ENCODE data around the gene ELMO2.

ELMO2 gene

DNA sequence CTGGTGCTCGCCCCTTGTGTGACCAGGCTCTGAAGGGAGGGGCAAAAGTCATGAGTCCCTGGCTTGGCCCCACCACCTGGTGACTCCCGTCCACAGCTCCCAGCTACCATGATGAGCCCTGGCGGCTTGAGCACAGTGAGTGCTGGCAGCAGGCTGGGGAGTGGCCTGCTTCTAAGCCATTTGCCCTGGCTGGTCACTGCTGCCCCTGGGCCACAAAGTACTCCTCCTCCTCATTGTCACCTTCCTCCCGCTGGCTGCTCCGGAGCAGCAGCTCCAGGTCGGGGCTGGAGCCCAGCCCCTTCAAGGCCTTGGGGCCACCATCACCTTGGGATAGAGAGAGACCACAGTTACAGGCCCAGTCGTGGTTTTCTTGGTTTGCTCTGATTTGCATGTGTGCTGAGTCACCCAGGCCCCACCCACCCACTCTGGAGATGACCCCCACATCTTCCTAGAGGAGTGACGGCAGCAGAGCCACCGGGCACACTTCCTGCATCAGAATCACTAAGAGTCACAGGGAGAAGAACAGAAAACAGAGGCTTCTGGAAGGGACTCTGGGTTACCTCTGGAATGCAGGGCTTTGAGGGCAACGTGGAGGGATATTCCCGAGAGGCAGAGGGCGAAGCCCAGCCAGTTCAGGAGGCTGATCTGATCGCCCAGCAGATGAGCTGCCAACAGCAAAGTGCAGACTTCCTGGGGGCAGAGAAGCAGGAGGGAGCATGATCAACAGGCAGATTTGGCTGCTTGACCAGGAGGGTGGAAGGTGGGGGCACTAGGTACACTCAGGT lies 56.0 kb downstream of the ELMO2 start:
- peak; percentile 26 for DNase-seq

DNA sequence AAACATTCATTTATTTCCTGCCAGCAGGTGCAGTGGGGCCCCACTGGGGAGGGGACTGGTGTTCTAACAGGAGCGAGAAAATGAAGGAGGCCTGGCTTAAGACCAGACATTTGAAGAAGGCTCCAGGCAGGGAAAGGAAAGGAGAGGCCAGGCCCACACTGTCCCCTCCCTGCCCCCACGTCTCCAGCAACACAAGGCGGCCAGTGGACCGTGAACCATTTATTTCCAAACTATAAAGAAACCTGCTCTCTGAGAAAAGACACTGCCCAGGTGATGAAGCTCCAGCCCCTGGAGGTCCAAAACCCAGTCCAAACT lies 56.7 kb downstream of the ELMO2 start:
- no peak for DNase-seq

DNA sequence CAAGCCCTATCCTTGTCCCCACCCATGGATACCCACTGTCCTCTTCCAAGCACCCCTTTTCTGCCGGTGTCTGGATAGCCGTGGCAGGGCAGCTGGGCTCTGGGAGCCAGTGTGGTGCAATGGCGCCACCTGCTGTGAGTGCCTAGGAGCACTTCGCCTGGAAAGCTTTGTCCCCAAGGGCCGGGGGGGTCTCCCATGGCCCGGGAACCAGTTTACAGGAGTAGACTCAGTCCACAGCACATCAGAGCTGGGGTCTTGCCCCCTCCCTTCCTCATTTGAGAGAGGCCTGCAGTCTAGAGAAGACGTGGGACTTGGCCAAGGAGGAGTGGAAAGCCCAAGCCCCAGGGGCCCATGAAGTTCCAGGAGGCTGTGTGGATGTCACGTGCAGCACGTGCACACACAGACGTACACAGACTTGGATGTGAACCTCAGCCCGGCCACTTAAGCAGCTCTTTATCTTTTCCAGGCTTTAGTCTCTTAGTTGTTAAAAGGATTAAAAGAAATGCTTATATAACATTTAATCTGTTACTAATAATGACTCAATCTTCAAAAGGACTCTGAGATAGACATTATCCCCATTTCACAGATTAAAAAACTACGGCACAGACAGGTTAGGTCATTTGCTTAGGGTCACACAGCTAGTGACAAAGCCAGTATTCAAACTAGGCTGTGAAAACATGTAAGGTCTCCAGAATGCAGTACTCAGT lies 57.2 kb downstream of the ELMO2 start:
- peak; percentile 43 for DNase-seq

DNA sequence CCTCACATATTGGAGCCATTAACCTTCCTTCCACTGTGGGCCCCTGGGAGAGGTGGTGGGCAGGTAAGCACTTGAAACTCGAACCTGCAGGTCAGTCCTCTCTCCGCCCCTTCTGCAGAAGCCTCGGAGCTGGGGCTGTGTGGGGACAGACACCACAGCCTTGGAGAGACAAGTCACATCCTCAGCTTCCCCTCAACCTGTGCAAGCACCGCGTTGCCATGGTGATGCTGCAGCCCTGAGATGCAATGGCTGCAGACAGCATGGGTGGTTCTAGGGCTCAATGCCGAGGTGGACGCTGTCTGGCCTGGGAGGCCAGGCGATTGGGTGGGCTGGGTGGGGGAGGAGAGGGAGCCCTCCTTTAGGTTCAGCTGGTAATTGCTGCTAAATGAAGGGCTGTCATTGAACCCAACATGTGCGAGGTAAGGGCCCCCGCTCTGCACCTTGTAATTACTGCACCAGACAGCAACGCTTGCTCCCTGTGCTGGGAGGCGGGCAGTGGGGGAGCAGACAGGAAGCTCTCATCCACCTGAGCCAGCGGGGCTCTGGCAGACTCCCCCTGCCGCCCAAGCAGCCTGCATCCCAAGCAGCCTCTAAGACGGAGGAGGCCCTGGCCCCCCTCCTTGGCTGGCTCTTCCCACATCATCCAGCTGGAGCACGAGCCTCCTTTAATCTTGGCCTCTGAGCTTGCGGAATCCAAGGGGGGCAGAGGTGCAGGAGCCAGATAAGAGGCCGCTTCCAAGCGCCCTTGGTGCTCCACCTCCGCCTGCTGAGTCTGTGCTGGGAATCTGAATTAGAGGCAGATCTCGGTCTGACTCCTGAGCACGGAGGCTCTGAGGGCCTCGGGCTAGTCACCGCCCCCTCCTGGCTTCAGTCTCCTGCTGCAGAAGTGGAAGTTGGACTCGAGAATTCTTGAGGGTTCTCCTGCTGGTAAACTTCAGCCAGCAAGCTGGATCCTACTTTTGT lies 58.3 kb downstream of the ELMO2 start:
- DNase-seq, result no peak

DNA sequence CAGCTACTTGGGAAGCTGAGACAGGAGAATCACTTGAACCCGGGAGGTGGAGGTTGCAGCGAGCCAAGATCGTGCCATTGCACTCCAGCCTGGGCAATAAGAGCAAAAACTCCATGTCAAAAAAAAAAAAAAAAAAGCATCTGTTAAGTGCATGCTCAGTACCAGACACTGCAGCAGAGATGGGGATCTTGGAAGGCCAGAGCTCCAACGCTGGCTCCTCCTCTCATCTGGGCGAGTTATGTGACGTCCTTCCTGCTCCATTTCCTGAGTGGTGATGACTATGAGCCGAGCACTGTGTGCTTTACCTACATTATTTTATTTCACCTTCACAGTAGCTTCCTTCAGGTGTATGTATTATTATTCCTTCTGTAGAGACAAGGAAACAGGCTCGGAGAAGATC lies 59.6 kb downstream of the ELMO2 start:
- DNase-seq, result no peak

DNA sequence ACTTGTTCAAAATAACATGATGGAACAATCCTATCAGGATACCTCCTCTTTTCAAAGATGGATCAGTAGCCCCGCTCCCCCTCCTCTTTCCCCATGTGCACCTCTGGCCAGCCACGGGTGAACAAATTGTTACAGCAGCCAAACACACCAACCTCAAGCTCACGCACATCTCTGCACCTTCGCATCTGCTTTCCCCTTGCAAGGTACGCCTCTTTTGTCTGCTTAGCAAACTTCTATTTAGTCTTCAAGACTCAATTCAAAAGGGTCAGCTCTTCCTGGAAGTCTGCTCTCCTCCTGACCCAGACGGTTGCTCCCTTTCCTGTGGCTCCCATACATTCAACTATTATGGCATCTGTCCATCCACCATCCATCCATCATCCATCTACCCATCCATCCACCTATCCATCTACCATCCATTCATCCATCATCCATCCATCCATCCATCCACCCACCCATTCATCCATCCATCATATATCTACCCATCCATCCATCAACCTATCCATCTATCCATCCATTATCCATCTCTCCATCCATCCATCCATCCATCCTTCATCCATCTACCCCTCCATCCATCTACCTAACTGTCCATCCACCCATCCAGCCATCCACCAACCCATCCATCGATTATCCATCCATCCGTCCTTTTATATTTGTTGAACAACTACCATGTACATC lies 61.8 kb downstream of the ELMO2 start:
- DNase-seq, result no peak

DNA sequence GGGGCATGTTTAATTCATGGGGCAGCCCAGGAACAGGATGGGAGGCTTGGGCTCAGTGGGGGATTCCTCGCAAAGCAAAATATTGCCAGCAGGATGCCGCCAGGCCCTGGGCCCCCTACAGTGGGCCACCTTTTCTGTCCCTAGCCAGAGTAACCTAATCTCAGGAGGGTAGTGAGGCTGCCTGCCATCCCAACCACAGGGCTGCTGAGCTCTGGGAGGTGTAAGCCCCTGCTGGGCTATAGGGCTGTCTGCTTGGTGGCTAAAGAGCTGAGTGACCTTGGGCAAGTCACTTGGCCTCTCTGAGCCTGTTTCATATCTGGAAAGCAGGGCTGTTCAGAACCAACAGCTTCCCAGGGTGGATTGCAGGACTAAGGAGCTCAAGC lies 62.4 kb downstream of the ELMO2 start:
- no peak for DNase-seq

DNA sequence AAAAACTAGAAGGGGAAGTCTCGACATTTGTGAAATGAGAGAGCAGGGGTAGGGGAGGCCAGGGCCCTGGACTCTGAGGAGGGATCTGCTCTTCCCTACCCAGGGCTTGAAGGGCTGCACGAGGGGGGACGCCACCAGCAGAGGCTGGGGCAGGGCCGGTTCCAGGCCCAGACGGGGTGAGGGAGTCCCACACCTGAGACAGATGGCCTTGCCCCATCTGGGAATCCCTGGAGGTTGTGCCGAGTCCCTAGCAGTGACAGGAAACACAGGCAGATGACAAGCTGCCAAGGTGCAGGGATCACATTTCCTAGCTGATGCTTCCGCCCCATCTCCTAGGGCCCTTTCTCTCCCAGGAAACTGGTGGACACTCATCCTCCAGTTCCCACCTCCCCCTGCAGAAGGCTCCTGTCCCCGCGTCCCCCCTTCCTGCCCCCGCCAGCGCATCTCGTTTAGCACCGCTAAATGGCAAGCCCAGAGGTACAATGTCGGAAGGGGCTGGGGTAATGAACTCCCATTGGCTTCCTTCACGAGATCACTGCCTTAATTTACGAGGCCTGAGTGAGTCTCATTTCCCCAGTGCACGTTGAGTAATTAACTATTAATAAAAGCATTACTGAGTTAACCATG lies 63.0 kb downstream of the ELMO2 start:
- no peak for DNase-seq

DNA sequence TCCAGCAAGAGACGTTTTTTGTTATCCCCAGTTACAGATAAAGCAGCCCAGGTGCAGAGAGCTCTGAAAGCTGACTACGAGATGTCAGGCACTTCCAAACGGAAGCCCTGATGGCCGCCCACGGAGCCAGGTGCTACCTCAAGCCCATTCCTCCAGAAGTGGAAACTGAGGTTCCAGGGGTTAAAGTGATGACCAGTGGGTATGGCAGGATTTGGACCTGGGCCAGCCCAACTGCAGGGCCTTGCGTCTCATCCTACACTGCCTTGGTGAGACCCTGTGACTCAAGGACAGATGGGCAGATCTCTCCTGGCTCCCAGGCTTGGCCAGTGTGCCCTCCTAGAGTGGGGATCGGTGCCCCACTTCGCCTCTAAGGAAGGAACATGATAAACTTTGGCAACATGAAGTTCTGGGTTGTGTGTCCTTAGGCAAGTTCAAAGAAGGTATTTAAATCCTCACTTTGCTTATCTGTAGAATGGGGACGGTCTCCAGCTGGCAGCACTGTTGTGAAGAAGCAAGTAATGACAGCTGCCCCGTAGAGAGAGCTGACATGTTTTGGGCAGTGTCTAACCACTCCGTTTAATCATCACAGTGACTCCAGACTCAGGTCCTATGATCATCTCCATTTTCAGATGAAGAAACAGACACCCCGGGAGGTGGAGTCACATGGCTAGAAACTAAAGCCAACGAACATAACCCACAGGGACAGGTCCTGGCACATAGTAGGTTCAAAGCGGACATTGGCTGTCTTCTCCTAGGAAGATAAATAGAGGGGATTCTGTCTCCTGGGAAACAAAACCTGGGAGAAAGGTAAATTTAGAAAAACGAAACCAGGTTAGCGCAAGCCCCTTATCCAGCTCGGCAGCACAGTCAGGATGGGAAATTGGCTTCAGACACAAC lies 63.7 kb downstream of the ELMO2 start:
- no peak for DNase-seq

DNA sequence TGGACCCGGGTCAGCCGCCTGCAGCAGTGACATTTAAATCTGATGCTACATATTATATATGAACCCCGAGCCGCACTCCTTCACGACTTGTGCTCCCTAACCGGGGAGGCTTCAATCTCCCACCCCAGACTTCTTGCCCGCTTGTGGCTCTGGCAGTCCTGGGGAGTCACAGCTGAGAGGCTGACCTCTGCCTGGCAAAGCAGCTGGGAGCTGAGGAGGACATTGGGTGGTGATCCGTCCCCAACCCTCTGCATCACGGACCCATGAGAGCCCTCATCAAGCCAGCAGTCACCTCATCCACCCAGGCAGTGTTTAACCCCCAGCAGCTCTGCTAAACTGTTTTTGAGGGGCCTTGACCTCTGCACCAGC lies 64.4 kb downstream of the ELMO2 start:
- no peak for DNase-seq

DNA sequence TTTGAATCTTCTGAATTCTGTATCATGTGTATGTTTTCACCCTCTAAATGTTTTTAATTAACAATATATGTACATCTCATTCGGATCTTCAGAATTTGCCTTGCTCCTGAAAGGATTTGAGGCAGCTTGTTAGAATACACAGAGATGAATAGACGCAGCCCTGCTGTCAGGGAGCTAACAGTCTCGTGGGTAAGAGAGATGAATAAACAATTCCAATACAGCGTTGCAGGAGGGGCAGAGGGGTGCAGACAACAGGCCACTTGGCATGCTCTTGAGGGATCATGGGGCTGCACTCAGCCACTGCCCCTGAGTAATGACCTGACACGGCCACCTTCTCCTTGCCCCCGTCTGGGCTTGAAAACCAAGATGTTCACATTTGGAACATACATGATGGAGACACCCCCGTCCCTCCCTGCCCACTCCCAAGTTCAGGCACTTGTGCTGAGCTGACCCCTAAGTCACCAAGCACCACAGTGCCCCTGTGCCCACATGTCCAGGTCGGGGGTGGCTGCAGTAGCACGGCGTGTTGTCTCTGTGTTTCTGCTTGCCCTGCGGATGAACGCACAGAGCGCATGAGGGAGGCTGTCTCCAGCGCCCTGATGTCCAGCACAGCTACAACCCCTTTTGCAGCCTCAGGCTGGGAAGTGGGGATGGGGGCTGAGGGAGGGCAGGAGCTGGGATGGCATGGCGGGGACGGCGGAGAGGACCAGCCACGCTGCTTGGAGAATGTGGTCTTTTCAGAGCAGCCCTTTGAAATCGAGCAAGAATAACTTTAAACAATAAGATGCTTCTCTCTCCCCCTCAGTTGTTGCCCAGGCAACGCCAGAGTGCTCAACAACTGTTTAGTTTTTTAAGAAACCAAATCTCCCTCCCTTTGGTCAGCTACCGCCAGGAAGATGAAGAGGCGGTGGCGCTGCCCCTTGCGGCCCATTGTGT lies 65.1 kb downstream of the ELMO2 start:
- DNase-seq, result no peak

DNA sequence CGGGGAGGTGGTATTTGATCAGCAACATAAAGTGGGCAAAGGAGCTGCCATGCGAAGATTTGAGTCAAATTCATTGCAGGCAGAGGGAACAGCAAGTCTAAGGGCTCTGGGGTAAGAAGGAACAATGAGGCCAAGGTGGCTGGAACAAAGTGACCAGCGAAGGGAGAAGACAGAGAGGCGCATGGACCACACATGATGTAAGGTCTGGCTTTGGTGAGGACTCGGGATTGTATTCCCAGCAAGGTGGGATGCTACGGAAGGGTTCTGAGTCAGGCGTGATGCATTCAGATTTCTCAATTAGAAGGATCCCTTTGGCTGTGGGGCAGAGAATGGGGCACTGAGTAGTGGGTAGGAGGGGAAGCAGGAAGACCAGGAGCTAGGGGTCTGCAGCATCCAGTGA lies 67.4 kb downstream of the ELMO2 start:
- no peak for DNase-seq

DNA sequence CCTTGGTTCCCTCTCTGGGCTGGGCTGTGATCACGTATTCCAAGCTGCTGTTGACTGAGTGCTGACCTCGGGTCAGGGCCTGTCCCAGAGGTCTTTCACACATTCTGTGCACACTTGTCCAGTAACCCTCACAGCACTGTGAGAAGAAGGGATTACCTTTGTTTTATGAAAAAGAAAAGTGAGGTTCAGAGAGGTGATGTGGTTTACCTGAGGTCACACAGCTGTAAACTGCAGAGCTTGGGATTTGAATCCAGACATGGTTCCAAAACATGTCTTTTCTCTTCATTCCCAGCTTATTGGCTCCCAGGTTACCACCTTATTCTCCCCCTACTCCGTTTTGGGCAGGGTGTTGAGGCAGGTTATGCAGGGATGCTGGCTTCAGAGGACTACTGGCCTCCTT lies 69.7 kb downstream of the ELMO2 start:
- DNase-seq, result no peak

DNA sequence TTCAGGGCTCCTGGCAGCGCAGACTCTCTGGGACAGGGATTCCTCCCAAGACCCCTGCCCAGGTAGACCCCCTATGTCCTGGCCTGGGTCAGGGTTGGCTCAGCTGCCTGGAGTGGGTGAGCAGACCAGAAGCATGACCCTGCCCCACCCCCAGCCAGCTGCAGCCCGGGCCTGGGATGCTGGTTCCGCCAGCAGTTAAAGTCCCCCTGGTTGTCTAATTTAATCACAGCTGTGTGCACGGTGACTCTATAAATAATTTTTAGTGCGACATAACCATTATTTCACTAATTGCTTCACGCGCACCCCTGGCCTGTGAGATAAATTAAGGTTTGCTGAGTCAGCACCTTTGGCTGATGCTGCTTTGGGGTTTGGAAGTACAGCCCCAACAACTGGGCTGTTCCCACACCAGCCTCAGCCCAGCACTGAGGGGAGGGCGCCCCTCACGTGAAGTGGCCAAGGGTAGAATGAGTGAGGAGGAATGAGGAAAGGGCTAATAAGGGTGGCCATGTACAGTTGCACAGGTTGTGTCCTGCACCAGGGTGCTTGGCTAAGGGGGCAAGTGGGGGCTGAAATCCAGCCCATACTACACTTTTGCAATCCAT lies 72.0 kb downstream of the ELMO2 start:
- no peak for DNase-seq

DNA sequence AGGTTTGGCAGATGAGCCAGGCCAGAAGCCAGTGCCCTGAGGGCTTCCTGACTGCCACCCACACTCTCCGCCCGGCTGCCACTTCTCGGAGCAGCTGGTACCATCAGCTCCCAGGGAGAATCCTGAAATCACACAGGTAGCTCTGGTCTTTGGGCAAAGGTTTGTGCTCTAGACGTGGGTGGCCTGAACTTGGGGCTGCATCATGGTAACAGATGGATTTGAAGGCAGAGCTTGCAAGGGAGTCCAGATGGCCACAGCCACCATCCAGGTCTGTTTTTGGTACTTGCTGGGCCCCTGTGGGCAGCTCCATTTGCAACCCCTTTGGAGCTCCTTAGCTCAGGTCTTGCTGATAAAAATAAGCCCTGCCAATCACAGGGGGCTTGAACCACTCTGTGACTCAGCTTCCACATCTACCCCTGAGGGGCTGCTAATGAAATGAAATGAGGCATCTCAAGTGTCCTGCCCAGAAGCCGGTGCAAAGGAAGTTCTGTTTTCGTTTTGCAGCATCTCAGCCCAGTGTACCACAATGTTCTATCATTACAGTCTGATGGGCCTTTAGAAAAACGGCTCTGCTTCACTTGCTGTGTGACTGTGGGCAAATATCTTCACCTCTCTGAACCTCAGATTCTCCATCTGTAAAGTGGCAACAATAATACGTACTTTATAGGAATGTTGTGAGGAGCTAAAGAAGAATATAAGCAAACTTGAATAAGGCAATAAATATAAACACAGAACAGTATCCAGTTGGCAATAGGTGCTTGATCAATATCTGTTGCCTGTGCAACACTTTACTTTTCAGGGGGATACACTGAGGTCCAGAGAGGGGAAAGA lies 73.0 kb downstream of the ELMO2 start:
- no peak for DNase-seq

DNA sequence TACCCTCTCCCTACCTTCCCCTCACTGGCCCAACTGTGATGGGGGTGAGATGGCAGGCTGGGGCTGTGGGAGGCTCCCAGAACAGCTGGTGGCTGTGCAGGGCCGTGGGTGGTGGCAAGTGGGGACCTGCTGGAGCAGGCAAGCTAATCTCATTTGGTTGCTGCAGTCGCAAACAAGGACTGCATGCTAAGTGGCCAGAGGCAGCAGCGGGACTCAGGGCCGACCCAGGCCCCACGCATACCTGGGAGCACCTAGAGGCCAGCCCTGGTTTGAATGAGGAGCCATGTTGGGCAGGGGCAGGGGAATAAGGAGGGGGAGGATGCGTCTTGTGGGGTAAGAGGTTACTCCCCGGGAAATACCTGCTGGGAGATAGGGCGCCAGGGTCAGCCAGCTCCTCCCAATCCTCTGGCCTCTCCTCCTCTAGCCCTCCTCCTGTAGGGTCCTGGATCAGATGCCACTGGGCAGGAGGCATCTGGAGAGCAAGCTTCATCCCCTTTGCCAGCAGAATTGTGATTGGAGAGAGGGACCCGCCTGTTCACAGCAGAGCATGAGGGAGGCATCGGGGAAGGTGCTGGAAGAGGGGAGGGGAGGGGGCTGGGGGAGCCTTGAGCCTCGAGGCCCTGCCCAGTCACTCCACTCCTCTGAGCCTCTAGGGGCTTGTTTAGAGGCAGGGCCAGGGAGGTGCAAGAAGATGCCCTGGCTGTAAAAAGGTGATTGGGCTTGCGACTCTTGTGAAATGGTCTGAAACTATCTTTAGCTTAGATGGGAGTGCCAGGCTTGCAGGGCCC lies 73.8 kb downstream of the ELMO2 start:
- DNase-seq, result no peak

DNA sequence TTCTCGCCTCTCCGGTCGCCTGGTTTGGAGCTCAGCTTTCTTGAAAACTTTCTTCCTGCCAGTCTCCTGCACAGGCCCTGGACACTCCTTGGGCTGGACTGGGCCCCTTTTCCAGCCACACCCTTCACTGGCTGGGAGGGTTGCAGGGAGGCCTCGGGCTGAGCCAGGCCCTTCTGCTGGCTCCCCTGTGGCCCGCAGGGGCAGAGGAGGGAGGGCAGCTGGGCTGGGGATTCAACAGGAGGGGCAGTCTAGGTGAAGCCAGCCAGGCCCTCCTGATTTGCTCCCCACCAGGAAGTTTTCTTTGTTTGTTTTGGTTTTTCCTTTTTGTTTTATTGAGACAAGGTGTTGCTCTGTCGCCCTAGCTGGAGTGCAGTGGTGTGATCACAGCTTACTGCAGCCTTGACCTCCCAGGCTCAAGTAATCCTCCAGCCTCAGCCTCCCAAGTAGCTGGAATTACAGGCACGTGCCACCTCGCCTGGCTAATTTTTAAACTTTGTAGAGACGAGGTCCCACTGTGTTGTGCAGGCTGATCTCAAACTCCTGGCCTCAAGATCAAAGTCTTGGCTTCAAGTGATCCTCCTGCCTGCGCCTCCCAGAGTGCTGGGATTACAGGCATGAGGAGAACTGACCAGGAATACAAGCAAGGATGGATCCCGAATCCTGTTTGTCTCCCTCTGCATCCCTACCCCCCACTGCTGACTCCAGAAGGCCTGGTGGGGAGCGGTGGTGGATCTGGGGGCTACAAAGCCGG lies 74.6 kb downstream of the ELMO2 start:
- DNase-seq, result no peak

Measured in NCI-H774 (cell line).